NCI-H1930 (cell line): Measurements from ENCODE around the gene TCN2.
"Not testable (repeated sequence)": the region's sequence is repeated elsewhere in the genome, so short reads cannot be mapped to it uniquely, and the experiment has no call there.

Experiments used
- DNase-seq, 2 experiments: peaks; one replicate each; lab custom pipeline; 2025; lab: John Stamatoyannopoulos, UW

The TCN2 gene

GRCh38 chr22:30611197-30611596 is 4.2 kb downstream of the TCN2 start:
- no peak for DNase-seq

- DNase-seq, result no peak
These were observed 5.8 kb downstream of the TCN2 start for GRCh38 chr22:30612789-30613188.

GRCh38 chr22:30614268-30614667 is 7.3 kb downstream of the TCN2 start:
- no peak for DNase-seq

- no peak for DNase-seq
These were observed 7.9 kb downstream of the TCN2 start for GRCh38 chr22:30614879-30615278.

GRCh38 chr22:30615543-30615954 is 8.6 kb downstream of the TCN2 start:
- no peak for DNase-seq

- DNase-seq, result no peak
These were observed 10.8 kb downstream of the TCN2 start for GRCh38 chr22:30617819-30618218.

- not testable (repeated sequence) for DNase-seq
These were observed 12.9 kb downstream of the TCN2 start for GRCh38 chr22:30619909-30620308.

GRCh38 chr22:30626413-30626812 is 19.4 kb downstream of the TCN2 start:
- no peak for DNase-seq

GRCh38 chr22:30627471-30627870 is 20.5 kb downstream of the TCN2 start:
- DNase-seq, result no peak

- DNase-seq, result no peak
These were observed 21.5 kb downstream of the TCN2 start for GRCh38 chr22:30628491-30628890.

GRCh38 chr22:30631469-30631868 is 24.5 kb downstream of the TCN2 start:
- DNase-seq, result not testable (repeated sequence)

- peak; percentile 74 to 81 for DNase-seq
These were observed 27.7 kb downstream of the TCN2 start for GRCh38 chr22:30634471-30635233.

- DNase-seq, result peak; percentile 87 to 92
These were observed 28.6 kb downstream of the TCN2 start, which contains the start of gene SLC35E4 for GRCh38 chr22:30635273-30636225. TSS of gene SLC35E4 (plus strand) at chr22:30635781. CDS start at chr22:30636451, 670 bp downstream.

- DNase-seq, result no peak
These were observed 29.5 kb downstream of the TCN2 start for GRCh38 chr22:30636226-30637077.

- no peak for DNase-seq
These were observed 30.7 kb downstream of the TCN2 start for GRCh38 chr22:30637701-30638114.

- DNase-seq, result no peak
These were observed 33.4 kb downstream of the TCN2 start for GRCh38 chr22:30640361-30640760.

GRCh38 chr22:30640839-30641430 is 34.0 kb downstream of the TCN2 start:
- DNase-seq, result no peak

GRCh38 chr22:30643055-30643875 is 36.3 kb downstream of the TCN2 start:
- no peak for DNase-seq

- DNase-seq, result no peak
These were observed 39.7 kb downstream of the TCN2 start for GRCh38 chr22:30646518-30647160.

- no peak for DNase-seq
These were observed 40.6 kb downstream of the TCN2 start for GRCh38 chr22:30647536-30647935.
